PFSK-1 (cell line): Measurements from ENCODE around the gene BBS7.

Experiments
- FOXP2 ChIP-seq: optimal IDR thresholded peaks from 2 replicates; pipeline ENCODE3; 2011; ENCODE audit warnings: borderline replicate concordance, control low read depth, inconsistent platforms; ENCODE audit not compliant: insufficient read depth; ENCODE audit errors: extremely low read length, extremely low read depth
- POLR2AphosphoS5 ChIP-seq: IDR thresholded peaks from 2 replicates; pipeline ENCODE4 v1.6.1; 2012; ENCODE audit warnings: low read depth, mild to moderate bottlenecking, control low read depth, low read length, moderate library complexity
- REST ChIP-seq, 2 experiments: IDR thresholded peaks; 2 replicates each; pipeline versions ENCODE4 v1.6.1 to v1.8.0; 2011 to 2012; ENCODE audit warnings: low read depth in 2 of 2, low read length in 2 of 2, control low read depth in 1 of 2, inconsistent platforms in 1 of 2, mild to moderate bottlenecking in 1 of 2, moderate library complexity in 1 of 2; ENCODE audit not compliant: insufficient read depth in 1 of 2
- SIN3A ChIP-seq: IDR thresholded peaks from 2 replicates; pipeline ENCODE4 v1.6.1; 2012; ENCODE audit warnings: mild to moderate bottlenecking, low read length, moderate library complexity, borderline replicate concordance; ENCODE audit not compliant: insufficient read depth
- TAF1 ChIP-seq: IDR thresholded peaks from 2 replicates; pipeline ENCODE4 v1.6.1; 2012; ENCODE audit warnings: low read length, control low read depth, borderline replicate concordance; ENCODE audit not compliant: insufficient read depth

Gene BBS7

GRCh38 chr4:121778991-121779628, 91.2 kb downstream of the BBS7 start:
- no peak for TF ChIP-seq POLR2AphosphoS5
- no peak for TF ChIP-seq TAF1
- TF ChIP-seq SIN3A, result no peak
- TF ChIP-seq FOXP2, result no peak
- no peak for TF ChIP-seq REST (IDR thresholded peaks at IDR 0.05; ENCODE audit: insufficient read depth in 1 of 2, low read depth in 2 of 2, low read length in 2 of 2)

GRCh38 chr4:121777625-121778024, 92.6 kb downstream of the BBS7 start:
- TF ChIP-seq REST (IDR thresholded peaks at IDR 0.05; ENCODE audit: insufficient read depth in 1 of 2, low read depth in 2 of 2, low read length in 2 of 2) (no peak), TAF1 (no peak), SIN3A (no peak), FOXP2 (no peak), POLR2AphosphoS5 (no peak)

- TF ChIP-seq REST (IDR thresholded peaks at IDR 0.05; ENCODE audit: insufficient read depth in 1 of 2, low read depth in 2 of 2, low read length in 2 of 2) (no peak), SIN3A (no peak), TAF1 (no peak), FOXP2 (no peak), POLR2AphosphoS5 (no peak)
Measured at GRCh38 chr4:121776610-121777401, 93.5 kb downstream of the BBS7 start.
